ENCODE data around the gene CCL27. TPM values are rescaled to one million over a fixed set of nuclear protein-coding genes. Genes with fewer than 3 reads are reported as not detected.
A peak's percentile ranks its signal among the peaks of the same experiment; 100 is the strongest.

CCL27 gene
- total RNA-seq, 2 donors from 2014 or later, result 1.4 to 3.7 TPM

DNA sequence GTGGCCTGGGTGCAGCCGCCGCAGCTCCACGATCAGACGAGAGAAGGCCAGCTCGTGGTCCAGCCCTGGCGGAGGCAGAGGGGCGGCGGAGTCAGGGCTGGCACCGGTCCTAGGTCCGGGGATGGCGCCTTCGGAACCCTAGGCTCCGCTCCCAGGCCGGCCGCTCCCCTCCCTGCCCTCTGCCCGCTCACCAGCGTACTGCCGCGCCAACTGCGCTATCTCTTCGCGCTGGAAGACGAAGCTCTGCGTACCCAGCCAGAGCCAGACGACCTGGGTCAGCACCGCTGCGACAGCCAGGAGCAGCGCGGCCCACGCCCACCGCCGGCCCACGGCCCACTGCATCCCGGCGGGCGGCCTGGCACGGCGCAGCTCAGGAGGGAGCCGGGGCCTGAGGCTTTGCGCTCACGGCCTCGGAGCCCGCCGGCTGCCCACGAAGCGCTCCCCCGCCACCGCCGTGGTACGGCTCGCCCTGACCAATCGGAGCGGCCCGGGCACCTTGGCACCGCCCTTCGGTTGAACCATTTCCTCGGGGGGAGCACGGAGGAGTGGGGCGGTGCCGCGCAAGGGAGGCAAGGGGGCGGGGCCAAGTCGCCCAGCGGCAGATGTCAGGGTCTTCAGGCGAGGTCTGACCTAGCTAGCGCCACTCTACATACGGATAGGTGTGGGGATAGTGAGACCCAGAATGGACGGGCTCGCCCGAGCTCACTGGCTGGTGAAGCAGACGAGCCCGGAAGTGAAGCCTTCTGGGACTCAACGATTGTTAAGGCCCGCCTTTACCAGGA lies 24.9 kb downstream of the CCL27 start, which contains the start of gene SIGMAR1:
SIGMAR1 (minus strand) TSS at position 432 of the 782 bp plus-strand sequence; CDS start at position 342, 90 bp downstream.
- H3K4me3 Mint-ChIP-seq, result peak within 1 kb of the TSS; percentile 88 to 98
- H3K27me3 Mint-ChIP-seq (ENCODE audit: low read depth), result no peaks in the 10 kb centered on the region
- ATAC-seq (replicated peaks in 1 of 2) (peak; percentile 90 to 91), DNase-seq (peak; percentile 96)
- H3K27ac Mint-ChIP-seq, result peak within 1 kb of the TSS; percentile 97
- H3K9me3 Mint-ChIP-seq, result no peaks in the 10 kb centered on the region
- H3K36me3 Mint-ChIP-seq (ENCODE audit: insufficient read depth in 2 of 2), result no peaks in the 10 kb centered on the region
- peaks cover 52% of the 10 kb centered on the region for H3K4me1 Mint-ChIP-seq (ENCODE audit: low read depth)

DNA sequence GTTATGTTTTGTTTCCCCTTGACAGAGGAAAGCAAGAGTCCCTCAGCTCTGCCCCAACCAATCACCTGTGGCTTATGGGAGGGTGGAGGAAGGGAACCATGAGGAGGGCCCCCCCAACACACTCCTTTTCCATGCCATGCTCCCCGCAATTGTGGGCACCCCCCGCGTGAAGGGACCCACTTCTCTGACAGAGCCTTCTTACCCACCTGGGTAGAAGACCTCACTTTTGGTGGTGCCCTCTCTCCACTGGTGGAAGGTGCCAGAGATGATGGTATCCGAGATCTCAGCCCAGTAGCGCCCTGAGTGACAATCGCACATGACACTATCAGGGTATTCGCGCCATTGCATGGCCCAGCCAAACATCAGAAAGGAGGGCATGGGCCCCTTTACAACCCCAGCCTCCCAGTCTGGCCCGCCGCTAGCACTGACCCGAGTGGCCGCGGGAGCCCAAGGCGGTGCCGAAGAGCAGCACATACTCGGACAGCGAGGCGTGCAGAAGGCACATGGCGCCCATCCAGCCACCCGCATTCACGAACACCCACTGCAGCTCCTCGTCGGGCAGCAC lies 25.6 kb downstream of the CCL27 start:
- peak; percentile 1 to 22 for ATAC-seq (replicated peaks in 1 of 2)
- no peak for DNase-seq
- no peaks in the 10 kb centered on the region for H3K9me3 Mint-ChIP-seq
- H3K4me3 Mint-ChIP-seq, result peak overlapping the region; percentile 88 to 98
- no peaks in the 10 kb centered on the region for H3K27me3 Mint-ChIP-seq (ENCODE audit: low read depth)
- H3K4me1 Mint-ChIP-seq (ENCODE audit: low read depth), result peaks cover 52% of the 10 kb centered on the region
- peak overlapping the region; percentile 27 for H3K27ac Mint-ChIP-seq
- no peaks in the 10 kb centered on the region for H3K36me3 Mint-ChIP-seq (ENCODE audit: insufficient read depth in 2 of 2)

DNA sequence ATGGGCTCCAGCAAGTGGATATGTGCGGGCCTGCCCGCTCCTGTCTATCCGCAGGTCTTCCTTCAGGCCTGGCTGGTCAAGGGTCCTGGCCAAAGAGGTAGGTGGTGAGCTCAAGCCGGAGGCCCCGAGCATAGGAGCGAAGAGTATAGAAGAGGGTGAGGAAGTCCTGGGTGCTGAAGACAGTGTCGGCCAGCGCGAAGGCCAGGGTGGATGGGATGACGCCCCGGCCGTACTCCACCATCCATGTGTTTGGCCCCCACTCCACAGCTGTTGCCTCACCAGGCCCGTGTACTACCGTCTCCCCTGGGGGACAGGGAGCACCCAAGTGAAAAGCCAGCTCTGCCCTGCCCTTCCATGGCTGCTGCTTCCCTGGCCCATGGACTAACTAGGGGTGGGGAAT lies 26.9 kb downstream of the CCL27 start:
- DNase-seq, result no peak
- Mint-ChIP-seq H3K27ac (no peak overlapping the region), H3K4me3 (peak overlapping the region; percentile 77 to 88), H3K4me1 (ENCODE audit: low read depth) (peaks cover 52% of the 10 kb centered on the region), H3K9me3 (no peaks in the 10 kb centered on the region), H3K36me3 (ENCODE audit: insufficient read depth in 2 of 2) (no peaks in the 10 kb centered on the region), H3K27me3 (ENCODE audit: low read depth) (peaks cover 4% of the 10 kb centered on the region)
- no peak for ATAC-seq (replicated peaks in 1 of 2)

DNA sequence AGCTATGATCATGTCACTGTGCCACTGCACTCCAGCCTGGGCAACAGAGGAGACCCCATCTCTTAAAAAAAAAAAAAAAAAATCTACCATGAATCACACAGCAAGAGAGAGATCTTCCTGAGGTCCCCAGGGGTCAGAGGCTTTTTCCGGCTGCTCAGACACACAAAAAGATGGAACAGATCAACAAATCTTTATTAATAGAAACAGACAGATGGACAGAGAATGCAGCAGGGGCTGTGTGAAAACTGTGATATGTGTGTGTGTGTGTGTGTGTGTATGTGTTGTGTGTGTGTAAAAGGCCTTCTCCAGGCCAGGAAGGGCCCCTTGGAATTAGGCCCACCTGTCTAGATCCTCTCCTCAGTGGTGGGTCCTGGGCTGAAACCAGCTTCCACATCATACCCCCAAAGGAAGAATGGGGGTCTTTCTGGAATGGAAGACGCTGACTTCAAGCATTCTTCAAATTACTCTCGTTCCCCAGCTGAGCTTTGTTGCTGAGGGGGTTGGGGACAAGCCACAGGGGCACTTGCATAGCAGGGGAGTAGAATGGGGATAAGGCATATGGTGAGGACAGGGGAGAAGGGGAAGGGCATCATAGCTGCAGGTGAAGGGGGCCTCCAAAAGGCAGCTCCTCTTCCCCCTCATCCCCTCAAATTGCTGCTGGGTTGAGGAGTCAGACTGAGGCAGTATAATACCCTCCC lies 27.8 kb downstream of the CCL27 start:
- H3K27me3 Mint-ChIP-seq (ENCODE audit: low read depth), result peaks cover 12% of the 10 kb centered on the region
- ATAC-seq (replicated peaks in 1 of 2), result no peak
- H3K4me1 Mint-ChIP-seq (ENCODE audit: low read depth), result peaks cover 60% of the 10 kb centered on the region
- H3K36me3 Mint-ChIP-seq (ENCODE audit: insufficient read depth in 2 of 2), result no peaks in the 10 kb centered on the region
- H3K9me3 Mint-ChIP-seq, result no peaks in the 10 kb centered on the region
- no peak for DNase-seq
- no peak overlapping the region for H3K27ac Mint-ChIP-seq
- peak overlapping the region; percentile 9 to 14 for H3K4me3 Mint-ChIP-seq

DNA sequence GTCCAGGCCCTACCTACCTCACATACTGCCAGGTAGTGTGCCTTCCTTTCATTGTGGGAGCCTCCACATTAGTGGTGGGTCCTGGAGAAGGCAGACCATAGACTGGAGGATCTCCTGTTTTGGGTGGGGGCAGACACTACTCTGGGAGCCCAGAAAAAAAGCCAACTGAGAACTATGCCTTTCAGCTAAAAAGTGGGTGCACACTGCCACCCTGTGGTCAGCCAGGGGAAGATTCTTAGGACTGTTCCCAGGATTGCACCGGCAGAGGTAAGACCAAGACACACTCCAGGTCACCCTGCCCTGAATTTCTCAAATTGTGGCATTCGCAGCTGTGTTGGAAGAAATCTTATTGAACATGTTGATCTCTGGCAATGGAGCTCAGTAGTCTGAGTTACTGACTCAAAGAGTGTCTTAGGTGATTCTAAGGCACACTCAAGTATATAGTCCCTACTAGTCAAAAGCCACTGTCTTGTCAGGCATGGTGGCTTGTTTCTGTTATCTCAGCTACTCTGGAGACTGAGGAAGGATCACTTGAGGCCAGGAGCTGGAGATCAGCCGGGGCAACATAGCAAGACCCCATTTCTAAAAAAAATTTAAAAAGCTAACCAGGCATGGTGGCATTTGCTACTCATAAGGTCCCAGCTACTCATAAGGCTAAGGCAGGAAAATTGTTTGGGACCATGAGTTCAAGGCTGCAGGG lies 28.5 kb downstream of the CCL27 start:
- peak overlapping the region; percentile 24 for H3K27ac Mint-ChIP-seq
- DNase-seq (peak; percentile 76 to 80), ATAC-seq (replicated peaks in 1 of 2) (peak; percentile 14 to 26)
- H3K27me3 Mint-ChIP-seq (ENCODE audit: low read depth), result peaks cover 19% of the 10 kb centered on the region
- no peaks in the 10 kb centered on the region for H3K9me3 Mint-ChIP-seq
- H3K4me3 Mint-ChIP-seq, result no peak overlapping the region
- H3K36me3 Mint-ChIP-seq (ENCODE audit: insufficient read depth in 2 of 2), result no peaks in the 10 kb centered on the region
- H3K4me1 Mint-ChIP-seq (ENCODE audit: low read depth), result peaks cover 66% of the 10 kb centered on the region

DNA sequence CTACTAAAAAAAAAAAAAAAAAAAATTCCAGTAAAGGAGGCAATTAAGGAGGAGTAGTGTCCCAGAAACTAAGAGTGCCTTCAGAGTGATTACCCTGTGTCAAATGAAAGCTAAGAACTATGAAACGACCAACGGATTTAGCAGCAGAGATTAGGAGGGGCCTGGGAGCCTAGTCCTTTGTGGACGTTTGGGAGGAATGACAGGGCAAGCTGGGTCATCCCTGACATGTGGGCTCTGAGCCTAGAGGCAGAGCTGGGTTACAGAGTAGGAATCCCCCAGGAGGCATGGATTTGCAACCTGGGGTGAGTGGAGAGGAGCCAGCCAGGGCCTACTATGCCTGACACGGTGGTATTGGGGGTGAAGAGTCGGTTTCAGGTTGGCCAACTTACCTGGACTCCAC lies 29.3 kb downstream of the CCL27 start:
- Mint-ChIP-seq H3K4me1 (ENCODE audit: low read depth) (peaks cover 64% of the 10 kb centered on the region), H3K27ac (no peak overlapping the region)
- no peak for ATAC-seq (replicated peaks in 1 of 2)

DNA sequence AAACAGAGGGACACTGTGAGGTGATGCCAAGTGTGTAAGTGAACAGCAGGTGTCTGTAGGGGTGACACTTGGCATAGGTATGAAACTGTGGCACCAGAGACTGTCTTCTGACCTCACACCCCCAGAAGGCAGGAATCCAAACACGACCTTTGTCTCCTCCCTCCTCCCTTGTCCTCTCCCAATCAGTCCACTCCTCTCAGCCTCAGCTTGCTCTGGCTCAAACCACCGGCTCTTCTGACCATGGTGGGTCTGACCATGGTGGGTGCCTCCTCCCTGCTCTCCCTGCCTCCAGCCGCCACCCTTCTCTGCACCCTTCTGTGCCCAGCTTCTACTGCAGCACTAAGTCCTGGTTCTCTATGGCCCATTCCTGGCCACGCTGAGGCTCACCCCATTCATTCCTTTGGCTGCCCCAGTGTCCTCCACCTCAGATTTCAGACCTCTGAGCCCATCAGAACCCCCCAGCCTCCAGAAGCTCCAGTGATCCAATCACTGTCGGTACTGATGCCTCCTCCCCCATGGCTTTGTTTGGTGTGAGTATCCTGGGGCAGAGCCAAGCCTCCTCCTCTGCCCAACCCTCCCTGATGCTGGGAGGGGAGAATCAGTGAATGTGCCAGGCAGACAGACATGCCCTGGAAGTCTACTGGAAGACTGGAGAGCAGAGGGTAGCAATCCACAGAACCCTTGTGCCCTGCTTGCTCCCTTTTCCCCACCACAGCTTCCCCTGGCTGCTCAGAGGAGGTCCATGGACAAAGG lies 31.9 kb downstream of the CCL27 start:
- H3K9me3 Mint-ChIP-seq, result no peaks in the 10 kb centered on the region
- H3K4me3 Mint-ChIP-seq, result peak overlapping the region; percentile 24 to 49
- peaks cover 52% of the 10 kb centered on the region for H3K27me3 Mint-ChIP-seq (ENCODE audit: low read depth)
- no peak overlapping the region for H3K27ac Mint-ChIP-seq
- H3K4me1 Mint-ChIP-seq (ENCODE audit: low read depth), result peaks cover 49% of the 10 kb centered on the region
- DNase-seq, result no peak
- ATAC-seq (replicated peaks in 1 of 2), result no peak
- H3K36me3 Mint-ChIP-seq (ENCODE audit: insufficient read depth in 2 of 2), result peaks cover 0 to 2% of the 10 kb centered on the region in 2 donors

More for the DNA sequence above, 29.3 kb downstream of the CCL27 start:
- peaks cover 26% of the 10 kb centered on the region for H3K27me3 Mint-ChIP-seq (ENCODE audit: low read depth)
- no peak overlapping the region for H3K4me3 Mint-ChIP-seq
- no peak for DNase-seq
- H3K9me3 Mint-ChIP-seq, result no peaks in the 10 kb centered on the region
- H3K36me3 Mint-ChIP-seq (ENCODE audit: insufficient read depth in 2 of 2), result peaks cover 0 to 2% of the 10 kb centered on the region in 2 donors

DNA sequence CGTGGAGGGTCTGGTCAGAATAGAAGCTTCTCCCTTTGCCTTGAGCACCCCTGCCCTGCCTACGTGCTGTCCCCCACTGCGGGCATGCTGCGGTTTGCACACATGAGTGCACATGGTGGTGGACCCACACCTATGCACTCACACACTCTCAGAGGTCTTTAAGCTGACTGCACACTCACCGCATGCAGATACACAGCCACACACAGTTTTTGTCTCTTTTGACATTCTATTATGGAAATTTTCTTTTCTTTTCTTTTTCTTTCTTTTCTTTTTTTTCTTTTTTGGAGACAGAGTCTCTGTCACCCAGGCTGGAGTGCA lies 33.0 kb downstream of the CCL27 start:
- DNase-seq, result no peak
- Mint-ChIP-seq H3K27me3 (ENCODE audit: low read depth) (peaks cover 59% of the 10 kb centered on the region), H3K9me3 (no peaks in the 10 kb centered on the region), H3K36me3 (ENCODE audit: insufficient read depth in 2 of 2) (peaks cover 0 to 2% of the 10 kb centered on the region in 2 donors), H3K4me1 (ENCODE audit: low read depth) (peaks cover 37% of the 10 kb centered on the region), H3K4me3 (peak overlapping the region; percentile 67 to 86), H3K27ac (no peak overlapping the region)
- ATAC-seq (replicated peaks in 1 of 2), result no peak

DNA sequence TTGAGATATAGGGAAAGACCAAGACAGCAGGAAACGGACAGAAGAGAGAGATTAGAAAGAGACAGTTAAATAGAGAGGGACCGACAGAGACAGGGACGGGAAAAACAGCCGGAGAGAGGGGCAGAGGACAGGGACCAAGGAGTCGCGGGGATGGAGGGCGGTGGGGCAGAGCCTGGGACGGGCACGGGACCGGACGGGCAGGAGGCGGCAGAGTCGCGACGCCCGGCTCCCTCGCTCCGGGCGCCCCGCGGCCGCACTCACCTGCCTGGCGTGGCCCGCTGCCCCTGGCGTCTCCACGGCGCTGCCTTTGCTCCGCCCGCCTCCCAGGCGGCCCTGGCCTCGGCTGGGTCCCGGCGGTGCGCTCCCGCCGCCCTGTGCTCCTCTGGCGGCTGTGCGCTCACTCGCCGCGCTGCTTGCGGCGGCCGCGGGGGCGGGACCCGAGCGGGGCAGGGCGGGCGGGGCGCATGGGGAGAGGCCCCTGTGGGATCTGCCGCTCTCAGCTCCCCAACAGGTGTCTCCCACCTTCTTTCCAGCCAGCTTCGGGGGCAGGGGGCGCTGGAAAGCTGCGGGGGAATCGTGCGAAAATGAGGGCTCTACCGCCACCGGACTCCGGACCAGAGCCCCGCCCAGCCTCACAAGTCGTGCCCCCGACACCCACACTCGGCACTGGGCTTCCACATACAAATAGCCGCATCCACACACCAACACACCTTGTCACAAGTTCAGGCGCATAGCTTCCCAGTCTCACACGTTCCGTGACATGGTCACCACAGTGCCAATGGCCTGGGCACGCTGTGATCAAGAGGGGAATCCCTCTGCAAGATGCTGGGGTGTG lies 33.6 kb downstream of the CCL27 start, which contains the start of gene ARID3C:
ARID3C (minus strand) TSS at position 411 of the 835 bp plus-strand sequence. CDS start 1,052 bp downstream, outside the sequence.
- peak within 1 kb of the TSS; percentile 82 to 86 for H3K4me3 Mint-ChIP-seq
- no peaks in the 10 kb centered on the region for H3K9me3 Mint-ChIP-seq
- peaks cover 0 to 2% of the 10 kb centered on the region in 2 donors for H3K36me3 Mint-ChIP-seq (ENCODE audit: insufficient read depth in 2 of 2)
- peak; percentile 55 to 59 for DNase-seq
- peaks cover 62% of the 10 kb centered on the region for H3K27me3 Mint-ChIP-seq (ENCODE audit: low read depth)
- H3K4me1 Mint-ChIP-seq (ENCODE audit: low read depth), result peaks cover 34% of the 10 kb centered on the region
- ATAC-seq (replicated peaks in 1 of 2), result peak; percentile 85 to 88
- H3K27ac Mint-ChIP-seq, result no peak within 1 kb of the TSS

DNA sequence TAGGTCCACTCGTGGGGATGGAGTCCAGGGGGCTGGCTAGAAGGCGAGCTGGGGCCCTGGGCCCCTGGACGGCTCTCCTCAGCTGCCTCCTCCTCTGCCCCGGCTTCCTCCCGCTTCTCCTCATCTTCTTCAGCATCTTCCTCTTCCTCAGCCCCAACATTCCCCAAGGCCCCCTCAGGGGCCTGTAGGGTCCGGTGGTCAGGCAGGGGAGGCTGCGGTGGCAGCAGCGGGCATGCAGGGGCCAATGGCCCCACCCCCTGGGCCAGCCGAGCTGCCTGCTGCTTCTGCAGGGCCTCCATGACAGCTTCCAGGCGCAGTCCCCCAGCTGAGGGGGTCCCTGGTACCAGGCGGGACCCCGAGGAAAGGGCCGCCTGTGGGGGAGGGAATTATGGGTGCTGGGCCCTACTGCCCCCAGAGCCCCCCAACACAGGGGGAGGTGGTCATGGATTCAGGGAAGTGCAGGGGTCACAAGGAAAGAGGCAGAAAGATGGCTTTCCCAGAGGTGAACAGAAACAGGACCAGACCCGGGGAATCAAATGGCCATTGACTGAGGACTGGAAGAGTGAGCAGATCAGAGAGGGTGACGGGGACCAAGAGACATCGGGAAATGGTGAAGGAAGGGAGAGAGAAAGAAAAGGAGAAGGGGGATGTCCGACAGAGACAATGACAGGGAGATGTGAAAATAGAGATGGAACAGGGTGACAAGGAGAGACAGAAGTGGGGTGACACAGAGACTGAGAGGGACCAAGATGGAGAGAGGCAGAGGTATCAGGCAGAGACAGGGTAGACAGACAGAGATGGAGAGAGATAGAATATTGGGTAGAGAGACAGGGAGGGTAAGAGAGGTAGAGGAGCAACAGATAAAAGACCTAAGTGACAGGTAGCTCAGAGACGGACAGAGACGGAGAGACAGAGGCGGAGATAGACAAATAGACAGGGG lies 34.5 kb downstream of the CCL27 start:
- ATAC-seq (replicated peaks in 1 of 2) (peak; percentile 2 to 4), DNase-seq (no peak)
- peak overlapping the region; percentile 82 to 83 for H3K4me3 Mint-ChIP-seq
- H3K4me1 Mint-ChIP-seq (ENCODE audit: low read depth), result peaks cover 33% of the 10 kb centered on the region
- peaks cover 71% of the 10 kb centered on the region for H3K27me3 Mint-ChIP-seq (ENCODE audit: low read depth)
- no peaks in the 10 kb centered on the region for H3K9me3 Mint-ChIP-seq
- H3K27ac Mint-ChIP-seq, result no peak overlapping the region
- H3K36me3 Mint-ChIP-seq (ENCODE audit: insufficient read depth in 2 of 2), result peaks cover 0 to 2% of the 10 kb centered on the region in 2 donors

DNA sequence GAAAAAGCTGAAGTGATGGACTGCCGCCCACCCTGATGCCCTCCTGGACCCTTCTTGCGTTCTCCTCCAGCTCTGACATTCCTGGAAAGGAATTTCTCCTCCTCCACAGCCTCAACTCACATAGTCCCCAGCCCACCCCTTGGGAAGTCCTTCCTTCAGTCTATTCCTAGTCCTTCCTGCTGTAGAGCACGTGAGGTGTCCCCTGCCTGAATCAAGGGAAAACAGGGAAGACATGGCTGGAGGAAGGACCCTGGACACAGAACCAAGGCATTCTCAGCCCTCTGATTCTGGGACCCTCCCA lies 37.3 kb downstream of the CCL27 start:
- no peak for ATAC-seq (replicated peaks in 1 of 2)
- H3K27ac Mint-ChIP-seq, result no peak overlapping the region
- H3K27me3 Mint-ChIP-seq (ENCODE audit: low read depth), result peaks cover 75% of the 10 kb centered on the region

More for the DNA sequence above, 37.3 kb downstream of the CCL27 start:
- H3K4me1 Mint-ChIP-seq (ENCODE audit: low read depth), result peaks cover 32% of the 10 kb centered on the region
- DNase-seq, result no peak
- H3K4me3 Mint-ChIP-seq, result no peak overlapping the region
- peaks cover 0 to 5% of the 10 kb centered on the region in 2 donors for H3K36me3 Mint-ChIP-seq (ENCODE audit: insufficient read depth in 2 of 2)
- no peaks in the 10 kb centered on the region for H3K9me3 Mint-ChIP-seq
